ENCODE measurements around the gene BEST4. TPM values are rescaled to one million over a fixed set of nuclear protein-coding genes. Genes with fewer than 3 reads are reported as not detected.
"Not testable (repeated sequence)": the region's sequence is repeated elsewhere in the genome, so short reads cannot be mapped to it uniquely, and the experiment has no call there.

BEST4 gene
- total RNA-seq, 2 donors from 2014 or later: 0.47 TPM; not detected in 1

DNA sequence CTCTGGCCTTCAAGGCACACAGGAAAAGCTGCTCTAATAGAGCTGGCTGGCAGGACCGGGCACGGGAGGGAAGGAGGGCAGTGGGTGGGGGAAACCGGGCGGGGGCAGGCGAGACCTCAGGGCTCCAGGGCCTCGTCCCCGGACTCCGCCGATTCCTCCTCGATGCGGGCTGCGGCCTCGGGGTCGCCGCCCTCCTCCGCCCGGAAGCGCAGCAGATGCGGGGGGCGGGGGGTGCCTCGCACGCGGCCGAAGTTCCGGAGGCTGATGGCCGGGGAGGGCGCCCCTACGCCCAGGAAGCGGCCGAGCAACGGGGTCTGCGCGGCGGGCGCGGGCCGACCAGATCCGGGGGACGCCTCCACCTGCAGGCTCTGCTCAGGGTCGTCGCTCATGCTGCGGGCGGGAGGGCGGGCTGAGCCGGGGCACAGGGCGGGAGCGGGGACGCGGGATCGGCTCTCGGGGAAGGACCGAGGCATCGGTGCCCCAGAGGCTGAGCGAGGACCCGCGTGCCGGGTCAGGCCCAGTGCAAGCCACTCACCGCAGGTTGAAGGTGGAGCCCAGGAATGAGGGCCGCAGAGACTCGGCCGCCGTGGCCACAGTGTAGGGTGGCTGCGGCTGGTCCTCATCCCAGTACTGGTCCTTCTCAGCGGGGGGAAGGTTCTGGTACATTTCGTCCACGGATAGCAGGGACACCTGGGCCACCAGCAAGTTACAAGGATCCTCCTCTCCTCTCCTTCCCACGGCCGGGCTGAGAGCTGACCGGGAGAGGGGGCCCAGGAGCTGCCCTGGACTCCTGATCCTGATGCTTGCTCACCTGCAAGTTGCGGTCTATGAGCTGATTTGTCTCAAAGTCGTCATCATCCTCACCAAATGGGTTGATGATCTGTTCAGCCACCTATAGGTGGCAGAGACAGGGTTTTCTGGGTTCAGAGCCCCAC lies 3.6 kb downstream of the BEST4 start:
- peaks cover 15% of the 10 kb centered on the region for H3K36me3 Mint-ChIP-seq
- H3K27me3 Mint-ChIP-seq: no peaks in the 10 kb centered on the region
- DNase-seq (ENCODE audit: low spot score) (no peak), ATAC-seq (peak; percentile 61 to 64)
- H3K27ac Mint-ChIP-seq: peak overlapping the region; percentile 51 to 85
- H3K4me1 Mint-ChIP-seq (ENCODE audit: low read depth in 2 of 2): peaks cover 26 to 28% of the 10 kb centered on the region in 2 donors
- H3K4me3 Mint-ChIP-seq: peak overlapping the region; percentile 76
- no peaks in the 10 kb centered on the region for H3K9me3 Mint-ChIP-seq

DNA sequence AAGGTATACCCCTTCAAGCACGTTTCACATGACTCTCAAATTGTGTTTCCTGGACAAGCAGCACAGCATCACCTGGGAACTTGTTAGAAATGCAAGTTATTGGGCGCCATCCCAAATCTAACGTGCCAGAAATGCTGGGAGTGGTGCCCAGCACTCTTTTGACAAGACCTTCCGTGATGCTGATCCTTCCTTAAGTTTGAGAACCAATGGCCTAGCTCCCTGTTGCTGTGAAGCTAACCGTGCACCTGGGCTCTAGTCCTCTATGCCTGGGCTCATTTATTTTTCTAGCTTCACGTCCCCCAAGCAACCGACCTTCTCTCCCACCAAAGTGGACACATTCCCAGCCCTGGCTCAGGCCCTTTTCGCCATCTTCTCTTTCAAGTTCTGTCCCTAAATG lies 4.3 kb downstream of the BEST4 start:
- Mint-ChIP-seq H3K36me3 (peaks cover 20% of the 10 kb centered on the region), H3K4me3 (peak overlapping the region; percentile 76), H3K4me1 (ENCODE audit: low read depth in 2 of 2) (peaks cover 28 to 30% of the 10 kb centered on the region in 2 donors), H3K27me3 (no peaks in the 10 kb centered on the region), H3K27ac (peak overlapping the region; percentile 43 to 53), H3K9me3 (no peaks in the 10 kb centered on the region)
- no peak for DNase-seq (ENCODE audit: low spot score)
- no peak for ATAC-seq

DNA sequence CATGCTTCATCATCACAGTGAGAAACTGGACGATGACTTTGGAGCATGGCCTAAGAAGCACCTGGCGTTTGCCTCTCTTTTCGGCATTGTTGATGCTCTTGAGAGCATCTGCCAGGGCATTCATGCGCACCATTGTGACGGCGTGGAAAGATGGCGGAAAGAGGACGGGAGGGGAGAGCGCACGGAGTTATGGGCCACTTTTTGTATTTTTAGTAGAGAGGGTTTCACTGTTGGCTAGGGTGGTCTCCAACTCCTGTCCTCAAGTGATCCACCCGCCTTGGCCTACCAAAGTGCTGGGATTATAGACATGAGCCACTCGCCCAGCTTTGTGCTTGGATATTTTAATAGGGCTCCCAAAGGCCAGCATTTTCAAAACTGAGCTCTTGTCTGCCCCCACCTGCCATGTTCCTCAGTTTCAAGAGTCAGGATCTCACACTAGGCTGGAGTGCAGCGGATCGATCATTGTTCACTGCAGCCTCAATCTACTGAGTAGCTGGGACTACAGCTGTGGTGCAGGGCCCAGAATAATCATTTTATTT lies 7.3 kb downstream of the BEST4 start:
- Mint-ChIP-seq H3K4me1 (ENCODE audit: low read depth in 2 of 2) (peaks cover 43 to 52% of the 10 kb centered on the region in 2 donors), H3K9me3 (no peaks in the 10 kb centered on the region), H3K4me3 (no peak overlapping the region), H3K36me3 (peaks cover 38% of the 10 kb centered on the region), H3K27ac (no peak overlapping the region), H3K27me3 (no peaks in the 10 kb centered on the region)
- DNase-seq (ENCODE audit: low spot score) (no peak), ATAC-seq (no peak)

GRCh38 chr1:44778705-44779576 lies 9.0 kb downstream of the BEST4 start:
- no peaks in the 10 kb centered on the region for H3K9me3 Mint-ChIP-seq
- no peak for ATAC-seq
- H3K4me1 Mint-ChIP-seq (ENCODE audit: low read depth in 2 of 2): peaks cover 42 to 51% of the 10 kb centered on the region in 2 donors
- DNase-seq (ENCODE audit: low spot score): peak; percentile 16
- peak overlapping the region; percentile 75 for H3K4me3 Mint-ChIP-seq
- H3K36me3 Mint-ChIP-seq: peaks cover 42% of the 10 kb centered on the region
- H3K27ac Mint-ChIP-seq: peak overlapping the region; percentile 45 to 95
- no peaks in the 10 kb centered on the region for H3K27me3 Mint-ChIP-seq

DNA sequence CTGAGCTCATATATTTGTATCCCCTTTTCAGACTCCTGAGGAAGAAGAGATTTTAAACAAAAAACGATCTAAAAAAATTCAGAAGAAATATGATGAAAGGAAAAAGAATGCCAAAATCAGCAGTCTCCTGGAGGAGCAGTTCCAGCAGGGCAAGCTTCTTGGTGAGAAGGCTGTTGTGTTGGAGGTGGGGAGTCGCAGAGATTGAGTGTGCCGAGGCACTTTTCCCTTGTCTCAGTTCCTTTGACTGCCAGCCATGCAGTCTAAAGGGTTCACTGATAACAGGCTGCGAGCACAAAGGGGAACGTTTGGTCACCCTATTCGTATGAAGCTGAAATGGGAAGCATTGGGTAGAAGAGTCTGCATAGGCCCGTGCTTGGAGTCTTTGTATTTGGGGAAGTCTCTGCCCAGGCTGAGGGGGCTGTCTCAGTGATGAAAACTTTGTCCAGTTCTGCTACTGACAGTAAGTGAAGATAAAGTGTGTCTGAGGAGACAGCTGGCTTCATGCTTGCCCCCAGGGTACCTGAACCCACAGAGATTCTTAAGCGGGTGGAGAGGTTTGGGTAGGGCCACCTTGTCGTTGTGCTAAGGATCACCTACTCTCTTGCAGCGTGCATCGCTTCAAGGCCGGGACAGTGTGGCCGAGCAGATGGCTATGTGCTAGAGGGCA lies 9.9 kb downstream of the BEST4 start:
- Mint-ChIP-seq H3K36me3 (peaks cover 42% of the 10 kb centered on the region), H3K27ac (peak overlapping the region; percentile 93 to 95), H3K27me3 (no peaks in the 10 kb centered on the region), H3K4me3 (peak overlapping the region; percentile 97), H3K9me3 (no peaks in the 10 kb centered on the region), H3K4me1 (ENCODE audit: low read depth in 2 of 2) (peaks cover 38 to 45% of the 10 kb centered on the region in 2 donors)
- DNase-seq (ENCODE audit: low spot score) (peak; percentile 25), ATAC-seq (no peak)

GRCh38 chr1:44777547-44777946 lies 10.4 kb downstream of the BEST4 start:
- Mint-ChIP-seq H3K27me3 (no peaks in the 10 kb centered on the region), H3K4me1 (ENCODE audit: low read depth in 2 of 2) (peaks cover 38 to 45% of the 10 kb centered on the region in 2 donors), H3K36me3 (peaks cover 42% of the 10 kb centered on the region), H3K27ac (peak overlapping the region; percentile 93 to 95), H3K4me3 (peak overlapping the region; percentile 97), H3K9me3 (no peaks in the 10 kb centered on the region)
- DNase-seq (ENCODE audit: low spot score) (peak; percentile 16), ATAC-seq (no peak)

GRCh38 chr1:44776730-44777068 lies 11.3 kb downstream of the BEST4 start:
- no peaks in the 10 kb centered on the region for H3K27me3 Mint-ChIP-seq

DNA sequence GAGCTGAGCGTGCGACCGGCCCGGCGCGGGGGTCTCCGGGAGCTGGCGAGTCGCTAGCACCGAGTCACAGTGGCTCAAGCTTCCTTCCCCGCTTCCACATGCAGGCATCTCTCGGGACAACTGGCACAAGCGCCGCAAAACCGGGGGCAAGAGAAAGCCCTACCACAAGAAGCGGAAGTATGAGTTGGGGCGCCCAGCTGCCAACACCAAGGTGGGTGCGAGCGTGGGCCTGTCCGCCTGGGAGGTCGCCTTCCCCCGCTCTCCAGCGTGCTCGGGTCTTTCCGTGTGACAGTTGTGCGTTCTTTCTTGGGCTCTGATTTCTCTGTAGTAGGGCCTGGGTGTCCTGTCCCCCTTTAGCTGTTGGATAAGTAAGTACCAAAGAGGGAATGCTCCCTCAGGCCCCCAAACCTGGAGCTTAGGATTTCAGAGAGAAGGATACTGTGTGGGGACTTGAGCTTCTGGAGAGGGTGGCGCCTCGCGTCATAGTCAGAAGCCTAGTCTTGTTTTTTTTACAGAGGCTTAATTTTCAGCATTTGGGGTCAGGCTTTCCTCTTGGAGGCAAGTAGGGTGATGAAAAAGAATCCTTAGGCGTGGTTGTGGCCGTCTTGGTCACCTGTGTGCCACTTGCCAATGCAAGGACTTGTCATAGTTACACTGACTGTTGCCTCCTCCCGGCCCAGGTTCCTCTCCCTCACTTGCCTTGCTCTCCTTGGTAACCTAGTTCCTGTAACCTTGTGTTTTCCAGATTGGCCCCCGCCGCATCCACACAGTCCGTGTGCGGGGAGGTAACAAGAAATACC lies 11.8 kb downstream of the BEST4 start:
- ATAC-seq (peak; percentile 46 to 53), DNase-seq (ENCODE audit: low spot score) (peak; percentile 62)
- H3K4me3 Mint-ChIP-seq: peak overlapping the region; percentile 97
- peaks cover 33 to 39% of the 10 kb centered on the region in 2 donors for H3K4me1 Mint-ChIP-seq (ENCODE audit: low read depth in 2 of 2)
- peak overlapping the region; percentile 93 to 95 for H3K27ac Mint-ChIP-seq
- peaks cover 35% of the 10 kb centered on the region for H3K36me3 Mint-ChIP-seq
- H3K9me3 Mint-ChIP-seq: no peaks in the 10 kb centered on the region
- H3K27me3 Mint-ChIP-seq: no peaks in the 10 kb centered on the region

More at GRCh38 chr1:44776730-44777068, 11.3 kb downstream of the BEST4 start:
- Mint-ChIP-seq H3K4me1 (ENCODE audit: low read depth in 2 of 2) (peaks cover 38 to 45% of the 10 kb centered on the region in 2 donors), H3K4me3 (peak overlapping the region; percentile 97), H3K9me3 (no peaks in the 10 kb centered on the region), H3K36me3 (peaks cover 41% of the 10 kb centered on the region), H3K27ac (peak overlapping the region; percentile 93 to 95)
- ATAC-seq: no peak
- DNase-seq (ENCODE audit: low spot score): peak; percentile 60

DNA sequence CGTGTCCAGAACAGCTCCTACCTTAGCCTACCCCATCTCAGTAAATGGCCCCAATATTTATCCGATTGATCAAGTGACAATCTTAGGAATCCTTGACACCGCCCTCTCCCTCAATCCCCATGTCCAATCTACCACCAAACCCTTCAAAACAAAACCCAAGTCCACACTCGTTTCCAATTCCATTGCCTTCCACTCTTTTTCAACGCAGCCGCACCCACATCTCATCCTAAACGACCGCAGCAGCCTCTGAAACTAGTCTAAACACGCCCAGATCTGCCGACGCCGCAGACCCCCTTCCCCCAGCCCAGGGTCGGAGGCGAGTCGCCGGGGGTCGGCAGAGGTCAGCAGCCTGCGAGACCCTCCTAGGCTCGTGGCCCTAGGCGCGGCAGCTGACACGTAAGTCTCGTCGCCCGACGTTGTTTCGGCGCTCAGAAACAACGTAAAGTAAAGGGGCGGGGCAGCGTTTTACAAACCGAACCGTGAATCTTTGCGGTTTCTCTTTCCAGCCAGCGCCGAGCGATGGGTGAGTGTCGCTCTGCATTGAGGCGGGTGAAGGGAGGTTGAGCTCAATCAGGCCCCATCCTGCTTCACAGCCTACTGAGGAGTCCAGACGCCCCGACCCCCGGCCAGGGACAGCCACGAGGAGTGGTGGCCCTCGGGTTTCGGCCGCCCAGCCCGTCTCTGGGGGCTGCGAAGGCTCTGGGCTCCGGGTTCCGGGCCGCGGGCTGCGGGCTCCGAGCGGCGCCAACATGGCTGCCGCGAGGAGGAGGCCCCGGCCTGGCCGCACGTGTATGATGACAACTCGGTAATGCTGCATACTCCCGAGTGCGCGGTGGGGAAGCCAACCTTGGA lies 12.7 kb downstream of the BEST4 start, which contains the start of gene RPS8:
TSS of gene RPS8 (plus strand) at position 463 of the 852 bp plus-strand sequence. CDS start at position 520, 57 bp downstream.
- H3K4me1 Mint-ChIP-seq (ENCODE audit: low read depth in 2 of 2): peaks cover 30 to 39% of the 10 kb centered on the region in 2 donors
- peak; percentile 92 for DNase-seq (ENCODE audit: low spot score)
- peak within 1 kb of the TSS; percentile 97 for H3K4me3 Mint-ChIP-seq
- H3K9me3 Mint-ChIP-seq: no peaks in the 10 kb centered on the region
- H3K36me3 Mint-ChIP-seq: peaks cover 29% of the 10 kb centered on the region
- peak within 1 kb of the TSS; percentile 93 to 95 for H3K27ac Mint-ChIP-seq
- H3K27me3 Mint-ChIP-seq: no peaks in the 10 kb centered on the region
- ATAC-seq: peak; percentile 90 to 94

- not testable (repeated sequence) for DNase-seq (ENCODE audit: low spot score); H3K4me1 Mint-ChIP-seq (ENCODE audit: low read depth in 2 of 2); H3K4me3 Mint-ChIP-seq; H3K36me3 Mint-ChIP-seq; H3K27ac Mint-ChIP-seq; ATAC-seq; H3K9me3 Mint-ChIP-seq; H3K27me3 Mint-ChIP-seq
These were observed 21.5 kb downstream of the BEST4 start for GRCh38 chr1:44766421-44766820.

DNA sequence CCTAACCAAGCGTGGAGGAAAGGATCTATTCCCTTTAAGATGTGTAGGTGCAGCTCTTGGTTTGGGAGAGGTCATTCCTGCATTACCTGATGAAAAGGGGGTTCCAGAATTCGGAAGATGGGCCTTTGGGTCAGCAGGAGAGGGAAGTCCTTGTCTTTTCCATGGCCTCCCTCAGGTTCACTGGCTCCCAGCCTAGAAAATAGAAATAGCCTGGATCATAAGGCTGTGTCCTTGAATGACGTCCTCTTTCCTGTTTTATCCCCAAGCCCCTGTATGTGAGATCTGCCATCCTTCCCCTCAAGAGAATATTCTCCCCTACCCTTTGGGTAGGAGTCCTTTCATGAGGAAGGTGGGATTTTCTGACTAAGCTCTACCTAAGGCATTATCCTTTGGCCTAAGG lies 27.1 kb downstream of the BEST4 start:
- Mint-ChIP-seq H3K27me3 (no peaks in the 10 kb centered on the region), H3K27ac (no peak overlapping the region), H3K4me1 (ENCODE audit: low read depth in 2 of 2) (peaks cover 10% of the 10 kb centered on the region in 2 donors), H3K9me3 (no peaks in the 10 kb centered on the region), H3K4me3 (no peak overlapping the region), H3K36me3 (peaks cover 14% of the 10 kb centered on the region)
- ATAC-seq (no peak), DNase-seq (ENCODE audit: low spot score) (no peak)

GRCh38 chr1:44759077-44759476 lies 28.9 kb downstream of the BEST4 start:
- Mint-ChIP-seq H3K4me1 (ENCODE audit: low read depth in 2 of 2) (peaks cover 10% of the 10 kb centered on the region in 2 donors), H3K36me3 (peaks cover 15% of the 10 kb centered on the region), H3K4me3 (no peak overlapping the region), H3K9me3 (no peaks in the 10 kb centered on the region), H3K27ac (no peak overlapping the region), H3K27me3 (no peaks in the 10 kb centered on the region)
- no peak for DNase-seq (ENCODE audit: low spot score)
- no peak for ATAC-seq

All from natural killer cell treated with Interleukin-12 subunit alpha and Interleukin-12 subunit beta and Interleukin-15 and Interleukin-18, amount 100 ng/mL, for 72 hours (primary cell).